Stimulated activated CD4-positive, alpha-beta T cell treated with anti-CD3 and anti-CD28 coated beads, Interleukin-15, amount 100 ng/mL, for 48 hours (primary cell): ENCODE measurements around the gene TTC39A.

Source experiments
- DNase-seq, 2 donors: peaks; one replicate each; pipeline ENCODE4 v3.0.0-alpha.2; 2020; ENCODE audit warnings: low read depth in 2 of 2

Gene TTC39A

DNA sequence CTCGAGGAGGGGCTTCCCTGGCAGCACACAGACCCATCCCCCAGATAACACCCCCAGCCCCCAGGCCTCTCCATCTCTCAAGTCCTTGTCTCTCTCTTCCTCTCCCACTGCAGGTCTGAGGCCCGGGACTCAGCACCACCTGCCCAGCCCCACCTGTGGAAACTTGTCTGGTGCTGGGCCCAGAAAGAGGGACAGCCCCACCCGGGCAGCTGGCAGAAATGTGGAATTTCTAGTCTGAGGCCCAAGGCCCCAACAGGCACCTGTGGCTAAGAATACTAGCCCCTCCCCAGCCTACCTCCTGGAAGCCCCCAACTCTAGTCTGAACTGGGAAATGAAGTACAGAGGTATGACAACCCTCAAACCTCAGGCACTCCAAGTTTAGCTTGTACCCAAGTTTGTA is 15.4 kb downstream of the TTC39A start:
- DNase-seq, result no peak

- DNase-seq, result no peak
Observed at GRCh38 chr1:51313961-51314777, 16.2 kb downstream of the TTC39A start.

DNA sequence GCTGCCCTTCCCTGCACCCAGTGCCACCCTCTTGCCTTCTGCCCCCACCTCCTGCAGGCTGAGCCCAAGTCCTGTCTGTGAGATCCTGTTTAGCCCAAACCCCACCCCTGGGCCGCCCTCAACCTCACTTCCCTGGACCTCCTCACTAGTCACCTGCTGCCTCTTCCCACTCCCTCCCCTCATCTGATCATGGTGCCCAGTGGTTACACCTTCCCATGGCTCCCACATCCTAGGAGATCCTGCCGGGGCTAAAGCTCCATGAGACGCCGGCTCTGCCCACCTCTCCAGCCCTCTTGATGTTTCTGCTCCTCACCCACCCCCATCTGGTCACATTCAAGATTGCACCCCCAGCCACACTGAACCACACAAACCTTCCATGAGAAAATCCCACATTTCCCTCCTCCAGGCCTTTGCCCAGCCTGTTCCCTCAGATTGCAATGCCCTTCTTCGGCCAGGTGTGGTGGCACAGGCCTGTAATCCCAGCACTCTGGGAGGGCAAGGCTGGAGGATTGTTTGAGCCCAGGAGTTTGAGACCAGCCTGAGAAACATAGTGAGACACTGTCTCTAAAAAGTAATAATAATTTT is 17.0 kb downstream of the TTC39A start:
- DNase-seq, result no peak

DNA sequence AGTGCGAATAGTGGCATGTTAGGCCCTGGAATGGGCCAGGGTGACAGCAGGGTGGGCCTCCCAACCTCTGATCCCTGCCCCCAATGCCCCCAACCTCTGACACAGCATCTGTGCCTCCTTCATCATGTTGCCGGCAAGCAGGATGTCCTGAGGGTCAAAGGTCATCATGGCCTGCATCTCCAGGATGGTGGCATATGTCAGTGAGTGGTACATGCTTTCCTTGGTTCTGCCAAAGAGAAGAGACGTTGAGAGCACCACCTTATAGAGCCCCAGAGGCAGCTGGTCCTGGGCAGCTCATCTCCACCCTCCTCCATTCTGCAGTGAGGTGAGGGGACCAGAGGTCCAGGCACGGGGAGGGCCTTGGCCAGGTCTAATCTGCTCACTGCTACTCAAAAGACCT is 17.6 kb downstream of the TTC39A start:
- no peak for DNase-seq

- DNase-seq, result no peak
Observed at GRCh38 chr1:51311826-51312225, 18.5 kb downstream of the TTC39A start.

GRCh38 chr1:51310871-51311613 is 19.3 kb downstream of the TTC39A start:
- DNase-seq, result no peak

DNA sequence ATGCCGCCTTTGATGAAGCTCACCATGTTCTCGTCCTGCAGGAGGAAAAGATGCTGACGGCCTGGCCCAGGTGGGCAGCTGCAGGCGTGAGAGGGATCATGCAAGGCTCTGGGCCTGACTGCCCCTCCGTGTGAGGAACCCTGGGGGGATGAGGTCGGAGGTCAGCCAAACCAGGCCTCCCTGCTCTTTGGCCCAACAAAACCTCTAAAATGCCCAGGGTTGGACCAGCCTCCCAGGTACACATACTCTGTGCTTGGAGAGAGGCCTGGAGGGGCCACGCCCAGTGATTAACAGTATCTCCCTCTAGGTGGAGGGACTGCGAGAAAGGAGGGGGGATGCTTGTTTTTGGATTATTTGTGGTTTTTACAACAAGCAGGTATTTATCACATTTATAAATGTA is 21.1 kb downstream of the TTC39A start:
- no peak for DNase-seq

- no peak for DNase-seq
Observed at GRCh38 chr1:51308636-51309035, 21.7 kb downstream of the TTC39A start.

DNA sequence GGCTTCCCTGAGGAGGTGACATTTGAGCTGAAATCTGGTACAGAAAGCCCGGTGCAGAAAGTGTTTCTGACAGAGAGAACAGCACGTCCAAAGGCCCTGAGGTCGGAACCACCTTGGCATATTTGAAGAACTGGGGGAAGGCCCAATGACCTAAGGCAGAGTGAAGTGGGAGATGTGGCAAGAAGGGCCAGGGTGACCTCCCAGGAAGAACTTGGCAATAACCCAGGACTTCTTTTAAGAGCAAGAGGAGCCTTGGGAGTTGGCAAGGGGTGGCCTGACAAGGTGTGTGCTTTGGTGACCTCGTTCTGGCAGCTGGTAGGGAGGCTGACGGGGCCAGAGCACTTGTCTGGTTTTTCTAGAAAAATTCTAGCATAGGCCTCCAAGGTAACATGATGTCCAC is 23.4 kb downstream of the TTC39A start:
- no peak for DNase-seq

GRCh38 chr1:51305371-51305823 is 25.0 kb downstream of the TTC39A start:
- DNase-seq, result no peak

- DNase-seq, result no peak
Observed at GRCh38 chr1:51304360-51304759, 26.0 kb downstream of the TTC39A start.

GRCh38 chr1:51303751-51304251 is 26.6 kb downstream of the TTC39A start:
- DNase-seq, result no peak

DNA sequence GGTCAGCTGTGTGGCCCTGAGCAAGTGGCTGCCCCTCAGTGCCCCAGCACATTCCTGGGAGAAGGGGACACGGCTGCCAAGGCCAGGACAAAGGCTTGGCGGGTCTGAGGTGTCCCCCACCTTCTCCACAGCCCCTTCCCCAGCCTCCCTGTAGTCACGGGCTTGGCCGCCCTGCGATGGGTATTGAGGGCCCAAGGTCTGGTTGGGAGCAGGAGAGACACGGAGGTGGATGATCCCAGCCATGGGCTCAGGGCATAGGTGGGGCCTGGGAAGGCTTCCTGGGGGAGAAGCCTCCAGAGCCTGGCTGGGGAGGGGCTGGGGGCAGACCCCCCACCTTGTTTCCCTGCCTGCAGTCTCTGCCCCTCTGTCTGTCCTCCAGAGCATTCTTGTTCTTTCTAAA is 27.0 kb downstream of the TTC39A start:
- DNase-seq, result no peak

GRCh38 chr1:51302746-51303145 is 27.6 kb downstream of the TTC39A start:
- DNase-seq, result no peak

DNA sequence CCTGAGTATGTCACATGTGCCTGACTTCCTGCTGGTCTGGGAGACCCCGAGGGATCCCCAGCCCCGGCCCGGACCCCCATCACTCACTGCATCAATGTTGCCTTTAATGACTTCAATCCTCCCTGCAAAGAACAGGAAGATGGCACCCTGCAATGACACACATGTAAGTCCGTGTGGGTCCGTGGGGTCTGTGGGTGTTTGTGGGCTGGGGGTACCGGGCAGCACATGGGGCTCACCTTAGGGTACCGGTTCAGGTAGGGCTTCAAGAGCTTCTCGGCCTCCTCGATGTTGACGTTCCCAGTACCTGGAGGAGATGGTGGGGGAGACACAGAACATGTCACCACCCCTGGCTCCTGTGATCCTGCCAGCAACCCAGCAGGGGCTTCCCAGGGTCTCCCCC is 28.1 kb downstream of the TTC39A start:
- DNase-seq, result no peak

DNA sequence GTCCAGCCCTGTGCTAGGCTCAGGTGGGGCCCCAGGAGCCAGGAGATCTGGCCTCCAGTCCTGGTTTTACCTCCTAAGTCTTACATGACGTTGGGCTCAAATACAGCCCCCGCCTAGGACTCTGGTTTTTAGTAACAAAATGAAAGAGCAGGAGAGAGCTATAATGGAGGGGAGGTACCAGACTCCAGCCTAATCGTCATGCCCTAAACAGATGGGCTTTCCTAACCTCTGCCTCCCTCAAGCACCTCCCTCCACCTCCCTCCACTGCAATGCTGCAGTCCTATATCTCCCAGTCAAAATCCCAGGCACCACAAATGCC is 28.6 kb downstream of the TTC39A start:
- DNase-seq, result no peak

GRCh38 chr1:51301152-51301843 is 29.1 kb downstream of the TTC39A start:
- DNase-seq, result no peak

DNA sequence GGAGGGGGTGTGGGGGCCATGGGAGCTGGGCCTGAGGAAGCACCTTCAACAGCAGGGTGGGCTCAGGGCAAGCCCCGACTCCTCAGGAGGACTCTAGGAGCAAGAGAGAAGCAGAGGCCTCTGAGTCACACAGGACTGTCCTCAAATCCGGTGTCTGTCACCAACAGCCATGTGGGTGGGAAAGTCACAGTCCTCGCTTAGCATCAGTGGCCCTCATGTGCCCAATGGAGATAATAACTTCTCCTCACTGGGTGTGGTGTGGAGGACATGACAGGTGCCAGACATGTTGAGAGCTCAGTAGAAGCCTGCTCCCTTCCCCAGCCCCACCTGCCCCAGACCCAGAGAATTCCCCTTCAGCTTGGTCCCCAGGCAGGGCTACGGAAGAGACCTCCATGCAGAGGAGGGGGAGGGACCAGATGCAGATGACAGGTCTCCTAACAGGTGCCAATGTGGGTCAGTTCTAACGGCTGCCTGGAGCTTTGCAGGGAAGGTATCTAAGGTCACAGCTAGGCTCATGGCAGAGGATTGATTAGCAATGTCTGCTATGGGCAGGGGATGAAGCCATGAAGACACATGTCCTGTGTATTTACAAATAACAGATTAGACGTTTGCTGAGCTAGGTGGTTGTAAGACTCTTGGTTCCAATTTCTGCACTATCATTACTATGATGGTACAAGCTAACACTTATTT is 30.2 kb downstream of the TTC39A start:
- no peak for DNase-seq

DNA sequence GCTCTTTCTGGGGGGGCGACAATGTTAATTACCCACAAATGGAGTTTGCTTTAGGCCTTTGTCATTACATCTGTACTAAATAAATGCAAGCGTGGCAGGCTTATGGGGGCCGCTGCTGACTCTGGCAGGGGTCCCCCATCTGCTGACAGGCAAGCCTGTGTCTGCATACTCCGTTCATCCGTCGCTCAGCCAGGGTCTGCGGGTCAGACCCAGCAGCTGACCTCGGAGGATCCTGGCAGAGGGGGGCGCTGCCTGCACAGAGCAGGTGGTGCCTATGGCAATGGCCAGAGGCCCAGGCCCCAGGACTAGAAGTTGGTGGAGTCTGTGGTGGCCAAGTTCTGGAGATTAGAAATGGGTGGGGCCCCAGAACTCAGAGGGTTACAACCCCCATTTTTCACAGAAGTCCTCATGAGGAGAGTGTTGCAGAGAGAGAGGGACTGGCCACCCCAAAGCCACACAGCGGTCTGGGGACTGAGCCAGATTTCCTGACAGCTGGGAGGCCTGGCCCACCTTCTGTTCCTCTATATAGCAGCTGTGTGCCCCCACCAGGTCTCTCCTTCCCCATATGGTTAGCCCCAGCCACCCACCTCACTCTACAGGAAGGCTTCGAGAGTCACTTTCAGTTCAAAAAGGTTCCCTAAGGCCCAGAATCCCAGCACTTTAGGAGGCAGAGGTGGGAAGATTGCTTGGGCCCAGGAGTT is 31.0 kb downstream of the TTC39A start:
- DNase-seq, result no peak

- no peak for DNase-seq
Observed at GRCh38 chr1:51298322-51298705, 32.0 kb downstream of the TTC39A start.
